H9 (cell line): Measurements from ENCODE around the gene SCN1A. TPM values are rescaled to one million over a fixed set of nuclear protein-coding genes. Genes with fewer than 3 reads are reported as not detected.

ENCODE experiments used
- DNase-seq: peaks from one replicate; pipeline ENCODE4 v3.0.0-alpha.2; 2017
- H2AFZ ChIP-seq: one replicate; pipeline ENCODE4 v1.6.1; 2013; ENCODE audit warnings: mild to moderate bottlenecking, low read length, control low read depth, moderate library complexity
- H2AK5ac ChIP-seq: 2 replicates; pipeline ENCODE4 v1.6.1; 2013; ENCODE audit warnings: low read length, control low read depth, mixed read lengths; ENCODE audit not compliant: insufficient read length
- H2BK120ac ChIP-seq: one replicate; pipeline ENCODE4 v1.6.1; 2013; ENCODE audit warnings: low read depth, mild to moderate bottlenecking, low read length, control low read depth, inconsistent platforms; ENCODE audit not compliant: poor library complexity, severe bottlenecking
- H2BK12ac ChIP-seq: 2 replicates; pipeline ENCODE4 v1.6.1; 2013; ENCODE audit warnings: low read length, control low read depth, mixed read lengths, low read depth; ENCODE audit not compliant: insufficient read length
- H2BK15ac ChIP-seq: 2 replicates; pipeline ENCODE4 v1.6.1; 2013; ENCODE audit warnings: low read depth, low read length, control low read depth
- H2BK20ac ChIP-seq: one replicate; pipeline ENCODE4 v1.6.1; 2013; ENCODE audit warnings: low read depth, mild to moderate bottlenecking, low read length, control low read depth, inconsistent platforms; ENCODE audit not compliant: poor library complexity, severe bottlenecking
- H2BK5ac ChIP-seq: 2 replicates; pipeline ENCODE4 v1.6.1; 2013; ENCODE audit warnings: low read length, control low read depth, mixed read lengths; ENCODE audit not compliant: insufficient read length
- H3K14ac ChIP-seq: 2 replicates; pipeline ENCODE4 v1.6.1; 2013; ENCODE audit warnings: low read length, control low read depth; ENCODE audit not compliant: insufficient read depth
- H3K18ac ChIP-seq: 2 replicates; pipeline ENCODE4 v1.6.1; 2013; ENCODE audit warnings: low read depth, mild to moderate bottlenecking, mixed read lengths, low read length, control low read depth; ENCODE audit not compliant: insufficient read length
- H3K23ac ChIP-seq: 2 replicates; pipeline ENCODE4 v1.6.1; 2013; ENCODE audit warnings: low read length, control low read depth, mixed read lengths, low read depth; ENCODE audit not compliant: insufficient read length
- H3K23me2 ChIP-seq: 2 replicates; pipeline ENCODE4 v1.6.1; 2013; ENCODE audit warnings: low read depth, mild to moderate bottlenecking, mixed read lengths, low read length, control low read depth; ENCODE audit not compliant: insufficient read length, poor library complexity, severe bottlenecking
- H3K27ac ChIP-seq: 2 replicates; pipeline ENCODE4 v1.5.1; 2013; ENCODE audit warnings: low read length, control low read depth, mixed read lengths, low read depth; ENCODE audit not compliant: insufficient read length
- H3K27me3 ChIP-seq: 2 replicates; pipeline ENCODE4 v1.6.1; 2013; ENCODE audit warnings: low read length, control low read depth, inconsistent platforms; ENCODE audit not compliant: insufficient read depth
- H3K4ac ChIP-seq: 2 replicates; pipeline ENCODE4 v1.6.1; 2013; ENCODE audit warnings: low read depth, mild to moderate bottlenecking, control low read depth, inconsistent platforms, low read length, moderate library complexity
- H3K4me1 ChIP-seq: 2 replicates; pipeline ENCODE4 v1.6.1; 2013; ENCODE audit warnings: low read length, control low read depth, inconsistent platforms; ENCODE audit not compliant: insufficient read depth
- H3K4me2 ChIP-seq: 2 replicates; pipeline ENCODE4 v1.6.1; 2013; ENCODE audit warnings: low read length, control low read depth, mixed read lengths; ENCODE audit not compliant: insufficient read length, insufficient read depth
- H3K56ac ChIP-seq: 2 replicates; pipeline ENCODE4 v1.6.1; 2013; ENCODE audit warnings: low read depth, mild to moderate bottlenecking, mixed read lengths, low read length, control low read depth; ENCODE audit not compliant: insufficient read length
- H3K79me1 ChIP-seq: 2 replicates; pipeline ENCODE4 v1.6.1; 2013; ENCODE audit warnings: low read depth, mild to moderate bottlenecking, moderate library complexity, low read length, control low read depth, inconsistent platforms; ENCODE audit not compliant: insufficient read depth, poor library complexity, severe bottlenecking
- H3K79me2 ChIP-seq: 2 replicates; pipeline ENCODE4 v1.6.1; 2013; ENCODE audit warnings: low read length, control low read depth, inconsistent platforms; ENCODE audit not compliant: insufficient read depth
- H3K9ac ChIP-seq: 2 replicates; pipeline ENCODE4 v1.6.1; 2013; ENCODE audit warnings: low read length, control low read depth, mixed read lengths; ENCODE audit not compliant: insufficient read length; ENCODE audit errors: extremely low read depth
- H3K9me3 ChIP-seq: one replicate; pipeline ENCODE4 v1.6.1; 2013; ENCODE audit warnings: low read depth, low read length, inconsistent platforms; ENCODE audit not compliant: control insufficient read depth
- H3T11ph ChIP-seq: one replicate; pipeline ENCODE4 v1.6.1; 2013; ENCODE audit warnings: mild to moderate bottlenecking, low read length, control low read depth, inconsistent platforms
- H4K20me1 ChIP-seq: one replicate; pipeline ENCODE4 v1.6.1; 2013; ENCODE audit not compliant: control insufficient read depth, insufficient read length, insufficient read depth
- H4K5ac ChIP-seq: 2 replicates; pipeline ENCODE4 v1.6.1; 2013; ENCODE audit warnings: low read depth, mild to moderate bottlenecking, mixed read lengths, low read length, control low read depth; ENCODE audit not compliant: insufficient read length
- H4K8ac ChIP-seq: replicated peaks from 2 replicates; pipeline ENCODE4 v1.6.1; 2013; ENCODE audit warnings: low read length, control low read depth, mixed read lengths, low read depth; ENCODE audit not compliant: insufficient read length
- H4K91ac ChIP-seq: 2 replicates; pipeline ENCODE4 v1.6.1; 2013; ENCODE audit warnings: low read depth, mild to moderate bottlenecking, moderate library complexity, mixed read lengths, low read length, control low read depth; ENCODE audit not compliant: insufficient read length
- H3K27ac Mint-ChIP-seq, 3 experiments: 2 replicates in 2 of 3; 3 replicates in 1 of 3; pipeline ENCODE4 v1.8.0; 2020 to 2021; ENCODE audit warnings: mixed read lengths in 3 of 3, mild to moderate bottlenecking in 1 of 3, moderate library complexity in 1 of 3
- H3K27me3 Mint-ChIP-seq: 2 replicates; pipeline ENCODE4 v1.8.0; 2021; ENCODE audit warnings: low read depth, mild to moderate bottlenecking, moderate library complexity, mixed read lengths
- H3K36me3 Mint-ChIP-seq, 3 experiments: 2 replicates in 2 of 3; 3 replicates in 1 of 3; pipeline ENCODE4 v1.8.0; 2020 to 2021; ENCODE audit warnings: low read depth in 3 of 3, mixed read lengths in 3 of 3; ENCODE audit not compliant: insufficient read depth in 1 of 3
- H3K4me1 Mint-ChIP-seq, 2 experiments: 2 replicates each; pipeline ENCODE4 v1.8.0; 2020; ENCODE audit warnings: mixed read lengths in 2 of 2
- H3K4me3 Mint-ChIP-seq, 2 experiments: 2 replicates in 1 of 2; 3 replicates in 1 of 2; pipeline ENCODE4 v1.8.0; 2020 to 2021; ENCODE audit warnings: mild to moderate bottlenecking in 2 of 2, mixed read lengths in 2 of 2, moderate library complexity in 1 of 2
- H3K9me3 Mint-ChIP-seq, 2 experiments: 2 replicates in 1 of 2; 3 replicates in 1 of 2; pipeline ENCODE4 v1.8.0; 2020; ENCODE audit warnings: mild to moderate bottlenecking in 2 of 2, mixed read lengths in 2 of 2, moderate library complexity in 1 of 2
- WGBS: extraction: QIAGEN DNeasy Blood & Tissue Kit; methylation state at CpG from one replicate; pipeline ENCODE4 v1.1.7; 2013; ENCODE audit warnings: missing lambda C conversion rate, low lambda C conversion rate, mixed read lengths; ENCODE audit not compliant: insufficient read length; ENCODE audit errors: extremely low coverage; 5-methylcytosine and 5-hydroxymethylcytosine counted together
- total RNA-seq: library from RNA; stranded (reverse); gene quantifications from 2 replicates; pipeline ENCODE4 v1.2.1, GENCODE V29; 2021
- TF ChIP-seq, protein P1 (sequence below): fragments of 200-600 bp; sonication (generic); conservative IDR thresholded peaks from 3 replicates; pipeline ENCODE4 v1.8.0; 2021; ENCODE audit warnings: antibody characterized with exemption, mild to moderate bottlenecking

The SCN1A gene
- total RNA-seq, 1 experiment from 2014 or later = 0.13 TPM

DNA sequence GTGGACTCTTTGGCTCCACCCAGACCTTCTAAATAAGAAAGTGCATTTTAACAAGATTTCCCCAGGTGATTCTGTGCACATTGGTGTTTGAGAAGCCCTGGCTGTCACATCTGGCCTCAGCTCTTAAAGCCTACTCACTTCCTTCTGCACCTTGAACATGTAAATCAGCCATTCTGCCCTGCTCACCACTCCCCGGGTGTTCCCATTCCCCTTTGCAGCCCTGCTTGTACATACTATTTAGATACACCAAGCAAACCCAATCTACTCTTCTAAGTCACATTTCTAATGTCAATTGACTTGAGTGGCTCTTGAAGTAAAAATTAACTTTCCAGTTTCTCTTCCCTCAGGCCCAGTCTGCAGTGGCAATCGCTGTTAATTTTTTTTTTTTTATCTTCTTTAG, 13.1 kb upstream of the SCN1A start:
- WGBS = no CpG with 5 or more reads among the region's 2 CpGs
- H3K27me3 ChIP-seq = no peaks in the 10 kb centered on the region
- H2BK120ac ChIP-seq = no peak overlapping the region
- no peaks in the 10 kb centered on the region for H3K79me2 ChIP-seq
- no peak overlapping the region for H3T11ph ChIP-seq
- H2AFZ ChIP-seq = no peak overlapping the region
- no peak overlapping the region for H3K4me3 Mint-ChIP-seq
- H3K23ac ChIP-seq = no peak overlapping the region
- H3K4me1 ChIP-seq = no peaks in the 10 kb centered on the region; the same call in 1 of the 2 replicates
- no peak overlapping the region for H3K4ac ChIP-seq
- no peaks in the 10 kb centered on the region for H4K20me1 ChIP-seq
- H3K9me3 Mint-ChIP-seq = peaks cover 0 to 5% of the 10 kb centered on the region in 2 experiments; a peak in 2 of 5 replicates
- H3K9me3 ChIP-seq = no peaks in the 10 kb centered on the region
- no peak overlapping the region for H3K14ac ChIP-seq
- no peak for DNase-seq
- no peak overlapping the region; the same call in 1 of the 2 replicates for H2BK15ac ChIP-seq
- no peak overlapping the region for H4K5ac ChIP-seq
- no peak overlapping the region for H2BK5ac ChIP-seq
- H3K9ac ChIP-seq = no peak overlapping the region
- TF ChIP-seq, protein P1, sequence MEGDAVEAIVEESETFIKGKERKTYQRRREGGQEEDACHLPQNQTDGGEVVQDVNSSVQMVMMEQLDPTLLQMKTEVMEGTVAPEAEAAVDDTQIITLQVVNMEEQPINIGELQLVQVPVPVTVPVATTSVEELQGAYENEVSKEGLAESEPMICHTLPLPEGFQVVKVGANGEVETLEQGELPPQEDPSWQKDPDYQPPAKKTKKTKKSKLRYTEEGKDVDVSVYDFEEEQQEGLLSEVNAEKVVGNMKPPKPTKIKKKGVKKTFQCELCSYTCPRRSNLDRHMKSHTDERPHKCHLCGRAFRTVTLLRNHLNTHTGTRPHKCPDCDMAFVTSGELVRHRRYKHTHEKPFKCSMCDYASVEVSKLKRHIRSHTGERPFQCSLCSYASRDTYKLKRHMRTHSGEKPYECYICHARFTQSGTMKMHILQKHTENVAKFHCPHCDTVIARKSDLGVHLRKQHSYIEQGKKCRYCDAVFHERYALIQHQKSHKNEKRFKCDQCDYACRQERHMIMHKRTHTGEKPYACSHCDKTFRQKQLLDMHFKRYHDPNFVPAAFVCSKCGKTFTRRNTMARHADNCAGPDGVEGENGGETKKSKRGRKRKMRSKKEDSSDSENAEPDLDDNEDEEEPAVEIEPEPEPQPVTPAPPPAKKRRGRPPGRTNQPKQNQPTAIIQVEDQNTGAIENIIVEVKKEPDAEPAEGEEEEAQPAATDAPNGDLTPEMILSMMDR = no peak
- no peak overlapping the region for H2BK12ac ChIP-seq
- H3K18ac ChIP-seq = no peak overlapping the region
- H2BK20ac ChIP-seq = no peak overlapping the region
- peaks cover 3 to 10% of the 10 kb centered on the region in 2 experiments; a peak in 3 of 4 replicates for H3K4me1 Mint-ChIP-seq
- no peak overlapping the region for H3K27ac ChIP-seq
- H2AK5ac ChIP-seq = no peak overlapping the region
- no peak overlapping the region for H3K56ac ChIP-seq
- no peak overlapping the region for H4K91ac ChIP-seq
- 0 out of 7 replicates have a peak, but pooled peaks cover 0 to 6% (median 0%) of the 10 kb centered on the region in 3 experiments for H3K36me3 Mint-ChIP-seq
- no peak overlapping the region for H3K27ac Mint-ChIP-seq
- no peaks in the 10 kb centered on the region for H3K27me3 Mint-ChIP-seq
- no peak overlapping the region for H3K4me2 ChIP-seq
- no peaks in the 10 kb centered on the region for H3K79me1 ChIP-seq
- H3K23me2 ChIP-seq = no peaks in the 10 kb centered on the region
- no peak overlapping the region for H4K8ac ChIP-seq
